ENCODE data around the gene RIT2.

DNA sequence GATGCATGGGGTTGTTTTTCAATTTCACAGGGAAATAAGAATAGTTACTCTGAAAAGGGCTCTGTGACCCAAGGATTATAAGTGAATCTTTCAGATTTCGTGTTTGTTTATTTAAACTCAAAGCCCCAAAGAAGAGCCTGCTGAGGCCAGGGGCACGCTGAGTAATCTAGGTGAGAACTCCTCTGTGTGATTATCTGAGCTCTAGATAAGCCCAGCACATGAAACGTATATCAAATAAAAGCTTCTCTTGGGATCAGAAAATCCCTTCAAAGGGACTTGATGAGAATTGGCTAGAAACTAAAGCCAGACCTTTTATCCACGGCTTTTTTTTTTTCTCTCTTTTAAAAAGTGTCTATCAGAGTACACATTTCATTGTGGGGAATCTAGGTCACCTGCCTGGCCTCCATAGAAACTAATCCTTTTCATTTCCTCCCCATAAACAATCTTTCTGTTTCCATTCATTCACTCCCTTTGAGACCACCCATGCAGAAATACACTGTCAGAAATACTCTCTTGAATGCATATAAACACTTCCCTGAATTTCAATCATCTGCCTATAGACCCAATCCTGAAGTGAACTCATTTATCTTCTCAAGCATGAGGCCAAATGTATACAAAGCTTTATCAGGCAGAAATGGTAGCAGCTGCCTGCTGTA is 137.4 kb downstream of the RIT2 start:
- TF ChIP-seq, protein P1, sequence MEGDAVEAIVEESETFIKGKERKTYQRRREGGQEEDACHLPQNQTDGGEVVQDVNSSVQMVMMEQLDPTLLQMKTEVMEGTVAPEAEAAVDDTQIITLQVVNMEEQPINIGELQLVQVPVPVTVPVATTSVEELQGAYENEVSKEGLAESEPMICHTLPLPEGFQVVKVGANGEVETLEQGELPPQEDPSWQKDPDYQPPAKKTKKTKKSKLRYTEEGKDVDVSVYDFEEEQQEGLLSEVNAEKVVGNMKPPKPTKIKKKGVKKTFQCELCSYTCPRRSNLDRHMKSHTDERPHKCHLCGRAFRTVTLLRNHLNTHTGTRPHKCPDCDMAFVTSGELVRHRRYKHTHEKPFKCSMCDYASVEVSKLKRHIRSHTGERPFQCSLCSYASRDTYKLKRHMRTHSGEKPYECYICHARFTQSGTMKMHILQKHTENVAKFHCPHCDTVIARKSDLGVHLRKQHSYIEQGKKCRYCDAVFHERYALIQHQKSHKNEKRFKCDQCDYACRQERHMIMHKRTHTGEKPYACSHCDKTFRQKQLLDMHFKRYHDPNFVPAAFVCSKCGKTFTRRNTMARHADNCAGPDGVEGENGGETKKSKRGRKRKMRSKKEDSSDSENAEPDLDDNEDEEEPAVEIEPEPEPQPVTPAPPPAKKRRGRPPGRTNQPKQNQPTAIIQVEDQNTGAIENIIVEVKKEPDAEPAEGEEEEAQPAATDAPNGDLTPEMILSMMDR (IDR thresholded peaks at IDR 0.05), result no peak
- no peak for TF ChIP-seq EZH2phosphoT487 (IDR thresholded peaks at IDR 0.05)
